Measurements from ENCODE around the gene ITPK1.

Gene ITPK1

GRCh38 chr14:93002049-93002448 lies 113.7 kb downstream of the ITPK1 start:
- TF ChIP-seq SIN3A (IDR thresholded peaks at IDR 0.05; ENCODE audit: borderline replicate concordance, insufficient read depth, low read length): no peak
- no peak for TF ChIP-seq POLR2AphosphoS5 (IDR thresholded peaks at IDR 0.05; ENCODE audit: low read depth, low read length)
- TF ChIP-seq, protein P1, sequence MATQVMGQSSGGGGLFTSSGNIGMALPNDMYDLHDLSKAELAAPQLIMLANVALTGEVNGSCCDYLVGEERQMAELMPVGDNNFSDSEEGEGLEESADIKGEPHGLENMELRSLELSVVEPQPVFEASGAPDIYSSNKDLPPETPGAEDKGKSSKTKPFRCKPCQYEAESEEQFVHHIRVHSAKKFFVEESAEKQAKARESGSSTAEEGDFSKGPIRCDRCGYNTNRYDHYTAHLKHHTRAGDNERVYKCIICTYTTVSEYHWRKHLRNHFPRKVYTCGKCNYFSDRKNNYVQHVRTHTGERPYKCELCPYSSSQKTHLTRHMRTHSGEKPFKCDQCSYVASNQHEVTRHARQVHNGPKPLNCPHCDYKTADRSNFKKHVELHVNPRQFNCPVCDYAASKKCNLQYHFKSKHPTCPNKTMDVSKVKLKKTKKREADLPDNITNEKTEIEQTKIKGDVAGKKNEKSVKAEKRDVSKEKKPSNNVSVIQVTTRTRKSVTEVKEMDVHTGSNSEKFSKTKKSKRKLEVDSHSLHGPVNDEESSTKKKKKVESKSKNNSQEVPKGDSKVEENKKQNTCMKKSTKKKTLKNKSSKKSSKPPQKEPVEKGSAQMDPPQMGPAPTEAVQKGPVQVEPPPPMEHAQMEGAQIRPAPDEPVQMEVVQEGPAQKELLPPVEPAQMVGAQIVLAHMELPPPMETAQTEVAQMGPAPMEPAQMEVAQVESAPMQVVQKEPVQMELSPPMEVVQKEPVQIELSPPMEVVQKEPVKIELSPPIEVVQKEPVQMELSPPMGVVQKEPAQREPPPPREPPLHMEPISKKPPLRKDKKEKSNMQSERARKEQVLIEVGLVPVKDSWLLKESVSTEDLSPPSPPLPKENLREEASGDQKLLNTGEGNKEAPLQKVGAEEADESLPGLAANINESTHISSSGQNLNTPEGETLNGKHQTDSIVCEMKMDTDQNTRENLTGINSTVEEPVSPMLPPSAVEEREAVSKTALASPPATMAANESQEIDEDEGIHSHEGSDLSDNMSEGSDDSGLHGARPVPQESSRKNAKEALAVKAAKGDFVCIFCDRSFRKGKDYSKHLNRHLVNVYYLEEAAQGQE (IDR thresholded peaks at IDR 0.05; ENCODE audit: insufficient read depth in 1 of 2, low read depth in 2 of 2, low read length in 2 of 2): no peak
- no peak for TF ChIP-seq TAF1 (IDR thresholded peaks at IDR 0.05; ENCODE audit: borderline replicate concordance, insufficient read depth, low read length)
- TF ChIP-seq FOXP2 (optimal IDR thresholded peaks at IDR 0.05; ENCODE audit: borderline replicate concordance, extremely low read depth, extremely low read length, insufficient read depth): no peak

- TF ChIP-seq POLR2AphosphoS5 (IDR thresholded peaks at IDR 0.05; ENCODE audit: low read depth, low read length): no peak
- TF ChIP-seq, protein P1 (IDR thresholded peaks at IDR 0.05; ENCODE audit: insufficient read depth in 1 of 2, low read depth in 2 of 2, low read length in 2 of 2): no peak
- no peak for TF ChIP-seq TAF1 (IDR thresholded peaks at IDR 0.05; ENCODE audit: borderline replicate concordance, insufficient read depth, low read length)
- no peak for TF ChIP-seq FOXP2 (optimal IDR thresholded peaks at IDR 0.05; ENCODE audit: borderline replicate concordance, extremely low read depth, extremely low read length, insufficient read depth)
- no peak for TF ChIP-seq SIN3A (IDR thresholded peaks at IDR 0.05; ENCODE audit: borderline replicate concordance, insufficient read depth, low read length)
Observed at GRCh38 chr14:92998946-92999345, 116.8 kb downstream of the ITPK1 start.

DNA sequence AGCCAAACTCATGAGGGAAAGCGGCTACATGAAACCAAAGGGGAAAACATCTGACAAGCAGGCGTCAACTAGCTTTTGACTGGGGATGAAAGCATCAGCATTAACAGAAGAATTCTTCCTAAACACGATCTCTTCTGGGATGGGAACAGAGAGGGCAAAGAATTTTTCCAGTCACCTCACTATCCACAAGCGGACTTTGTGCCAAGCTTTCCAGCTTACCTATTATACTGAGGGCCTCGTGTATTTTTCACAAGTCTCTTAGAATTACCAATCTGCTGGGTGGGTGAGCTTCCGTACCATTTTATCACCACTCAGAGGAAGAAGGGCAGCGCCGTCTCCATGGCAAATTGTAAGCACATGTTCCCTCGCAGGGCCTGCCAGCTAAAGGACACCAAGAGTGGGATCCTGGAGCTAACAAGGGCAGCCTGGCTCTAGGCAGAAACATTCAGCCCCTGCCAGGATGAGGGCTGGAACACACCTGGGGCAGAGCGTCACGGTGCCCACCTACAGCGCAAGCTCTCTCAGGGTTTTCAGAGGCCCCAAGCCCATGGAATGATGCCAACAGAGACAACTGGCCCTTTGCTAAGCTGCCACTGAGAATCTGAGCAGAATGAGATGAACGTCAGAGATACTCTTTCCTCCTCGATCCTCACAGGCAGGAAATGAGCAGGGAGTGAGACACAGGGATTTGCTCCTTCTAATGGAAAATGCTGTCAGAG lies 118.2 kb downstream of the ITPK1 start:
- TF ChIP-seq, protein P1 (IDR thresholded peaks at IDR 0.05; ENCODE audit: insufficient read depth in 1 of 2, low read depth in 2 of 2, low read length in 2 of 2): no peak
- TF ChIP-seq TAF1 (IDR thresholded peaks at IDR 0.05; ENCODE audit: borderline replicate concordance, insufficient read depth, low read length): no peak
- no peak for TF ChIP-seq SIN3A (IDR thresholded peaks at IDR 0.05; ENCODE audit: borderline replicate concordance, insufficient read depth, low read length)
- no peak for TF ChIP-seq POLR2AphosphoS5 (IDR thresholded peaks at IDR 0.05; ENCODE audit: low read depth, low read length)
- no peak for TF ChIP-seq FOXP2 (optimal IDR thresholded peaks at IDR 0.05; ENCODE audit: borderline replicate concordance, extremely low read depth, extremely low read length, insufficient read depth)

DNA sequence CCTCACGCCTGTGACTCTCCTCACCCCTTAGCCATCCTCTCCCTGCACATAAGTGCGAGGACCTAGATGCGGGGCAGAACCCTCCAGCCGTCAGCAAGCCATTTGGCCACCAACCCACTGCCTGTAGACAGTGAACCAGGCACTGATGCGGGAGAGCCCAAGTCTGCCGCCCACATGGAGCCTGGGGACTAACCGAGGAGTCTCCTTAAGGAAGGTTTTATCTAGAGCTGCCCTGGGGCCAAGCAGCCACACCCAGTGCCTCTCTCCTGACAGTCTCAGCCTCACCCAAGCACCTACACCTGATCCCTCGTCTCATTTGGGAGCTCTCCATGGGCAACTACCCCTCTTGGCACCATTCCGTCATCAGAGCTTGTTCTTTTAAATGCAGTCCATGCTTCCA lies 120.1 kb downstream of the ITPK1 start:
- TF ChIP-seq SIN3A (IDR thresholded peaks at IDR 0.05; ENCODE audit: borderline replicate concordance, insufficient read depth, low read length): no peak
- TF ChIP-seq POLR2AphosphoS5 (IDR thresholded peaks at IDR 0.05; ENCODE audit: low read depth, low read length): no peak
- TF ChIP-seq, protein P1 (IDR thresholded peaks at IDR 0.05; ENCODE audit: insufficient read depth in 1 of 2, low read depth in 2 of 2, low read length in 2 of 2): no peak
- no peak for TF ChIP-seq TAF1 (IDR thresholded peaks at IDR 0.05; ENCODE audit: borderline replicate concordance, insufficient read depth, low read length)
- TF ChIP-seq FOXP2 (optimal IDR thresholded peaks at IDR 0.05; ENCODE audit: borderline replicate concordance, extremely low read depth, extremely low read length, insufficient read depth): no peak

Data from PFSK-1 (cell line).